B cell (primary cell): ENCODE measurements around the gene LCN10. TPM values are rescaled to one million over a fixed set of nuclear protein-coding genes. Genes with fewer than 3 reads are reported as not detected.
A peak's percentile ranks its signal among the peaks of the same experiment; 100 is the strongest.

Experiments used
- ATAC-seq: fragments of 200-7000 bp; cut with Tn5 transposase; one replicate; pipeline ENCODE4 v1.10.0; 2021; ENCODE audit warnings: low read depth, mild to moderate bottlenecking, moderate number of reproducible peaks, moderate library complexity
- CTCF ChIA-PET: fragments of 350-600 bp; sonication (Branson Sonifier 250); formaldehyde crosslinking; loops from one replicate; lab custom pipeline; 2021; ENCODE audit warnings: antibody characterized with exemption, inconsistent platforms; lab: Charles Lee
- POLR2A ChIA-PET: fragments of 350-600 bp; sonication (Branson Sonifier 250); formaldehyde crosslinking; loops from one replicate; lab custom pipeline; 2021; ENCODE audit warnings: antibody characterized with exemption; lab: Charles Lee
- DNase-seq: peaks from one replicate; pipeline ENCODE4 v3.0.0; 2013
- H2AFZ ChIP-seq: 2 replicates; pipeline ENCODE4 v1.6.1; 2012; ENCODE audit warnings: mild to moderate bottlenecking, low read depth, low read length; ENCODE audit not compliant: insufficient read depth, poor library complexity, severe bottlenecking
- H3K27ac ChIP-seq, 2 donors: 1 replicate in 1 of 2; 2 replicates in 1 of 2; pipeline ENCODE4 v1.5.1; 2012 to 2013; ENCODE audit warnings: low read length in 2 of 2, mild to moderate bottlenecking in 2 of 2, moderate library complexity in 1 of 2
- H3K27me3 ChIP-seq, 4 experiments: fragments of 200-600 bp in 1 of 4; sonication (generic) in 1 of 4; replicated peaks in 1 of 4; 1 replicate in 2 of 4; 2 replicates in 2 of 4; pipeline versions ENCODE4 v1.6.1 to v1.7.0; 2013 to 2016; ENCODE audit warnings: low read length in 3 of 4, mild to moderate bottlenecking in 2 of 4, mixed read lengths in 1 of 4, moderate library complexity in 1 of 4; ENCODE audit not compliant: insufficient read depth in 4 of 4, control insufficient read depth in 3 of 4; ENCODE audit errors: control extremely low read depth in 1 of 4
- H3K36me3 ChIP-seq, 2 experiments: replicated peaks in 1 of 2; 1 replicate in 1 of 2; 2 replicates in 1 of 2; pipeline versions ENCODE4 v1.6.1 to v1.7.1; 2013; ENCODE audit warnings: low read length in 1 of 2; ENCODE audit not compliant: insufficient read depth in 2 of 2, control insufficient read depth in 1 of 2; ENCODE audit errors: control extremely low read depth in 1 of 2, extremely low read depth in 1 of 2
- H3K4me1 ChIP-seq, 2 donors: fragments of 200-600 bp in 1 of 2; sonication (generic) in 1 of 2; 1 replicate in 1 of 2; 2 replicates in 1 of 2; pipeline versions ENCODE4 v1.5.1 to v1.6.1; 2013 to 2017; ENCODE audit warnings: low read length in 2 of 2; ENCODE audit not compliant: control insufficient read depth in 2 of 2, insufficient read depth in 2 of 2
- H3K4me2 ChIP-seq: replicated peaks from 2 replicates; pipeline ENCODE3; 2012; ENCODE audit warnings: mild to moderate bottlenecking, low read depth, low read length; ENCODE audit not compliant: poor library complexity, severe bottlenecking
- H3K4me3 ChIP-seq, 5 experiments: fragments of 200-600 bp in 1 of 5; sonication (generic) in 1 of 5; 1 replicate in 3 of 5; 2 replicates in 2 of 5; pipeline versions ENCODE4 v1.5.1 to v1.7.0; 2011 to 2016; ENCODE audit warnings: low read length in 4 of 5, mild to moderate bottlenecking in 4 of 5, low read depth in 2 of 5, control low read depth in 1 of 5, moderate library complexity in 1 of 5; ENCODE audit not compliant: insufficient read depth in 1 of 5; ENCODE audit errors: control extremely low read depth in 1 of 5, extremely low read depth in 1 of 5
- H3K79me2 ChIP-seq: fragments of 200-600 bp; sonication (generic); one replicate; pipeline ENCODE4 v1.6.0; 2016; ENCODE audit warnings: low read length; ENCODE audit not compliant: control insufficient read depth, insufficient read depth
- H3K9ac ChIP-seq: fragments of 200-600 bp; sonication (generic); 2 replicates; pipeline ENCODE4 v1.6.1; 2017; ENCODE audit warnings: mild to moderate bottlenecking, low read length, moderate library complexity
- H3K9me3 ChIP-seq, 3 donors: one replicate each; pipeline versions ENCODE4 v1.6.1 to v1.7.1; 2013; ENCODE audit warnings: low read length in 2 of 3; ENCODE audit not compliant: control insufficient read depth in 2 of 3, insufficient read depth in 1 of 3; ENCODE audit errors: control extremely low read depth in 1 of 3
- H4K20me1 ChIP-seq: 2 replicates; pipeline ENCODE4 v1.6.0; 2012; ENCODE audit warnings: mild to moderate bottlenecking, low read length; ENCODE audit not compliant: insufficient read depth, control insufficient read depth, poor library complexity, severe bottlenecking
- H3K27ac Mint-ChIP-seq: one replicate; pipeline ENCODE4 v1.8.0; 2021; ENCODE audit warnings: mixed read lengths
- H3K27me3 Mint-ChIP-seq: one replicate; pipeline ENCODE4 v1.8.0; 2021; ENCODE audit warnings: mixed read lengths
- H3K4me1 Mint-ChIP-seq: one replicate; pipeline ENCODE4 v1.8.0; 2021; ENCODE audit warnings: mixed read lengths
- H3K4me3 Mint-ChIP-seq: one replicate; pipeline ENCODE4 v1.8.0; 2021; ENCODE audit warnings: mixed read lengths
- H3K9me3 Mint-ChIP-seq: one replicate; pipeline ENCODE4 v1.8.0; 2022; ENCODE audit warnings: mixed read lengths; ENCODE audit not compliant: insufficient read depth
- CTCF ChIP-seq: fragments of 200-600 bp; IDR thresholded peaks from one replicate; pipeline ENCODE4 v1.8.0; 2022; ENCODE audit warnings: antibody characterized with exemption, mild to moderate bottlenecking
- EZH2 ChIP-seq: IDR thresholded peaks from 2 replicates; pipeline ENCODE4 v1.6.1; 2012; ENCODE audit warnings: borderline replicate concordance, low read depth, mild to moderate bottlenecking, moderate library complexity, low read length; ENCODE audit not compliant: insufficient read depth, poor library complexity, severe bottlenecking
- WGBS: methylation state at CpG from one replicate; pipeline ENCODE4 v1.1.5; 2013; ENCODE audit warnings: missing lambda C conversion rate; ENCODE audit not compliant: insufficient coverage; 5-methylcytosine and 5-hydroxymethylcytosine counted together
- intact Hi-C: fragments of 100-400 bp; cut with micrococcal nuclease; formaldehyde crosslinking; loops from one replicate; pipeline ENCODE4 v1.10.0; 2022
- polyA plus RNA-seq: library from polyadenylated mRNA; depleted of rRNA; stranded (reverse); fragments of >200 nt; gene quantifications from 2 replicates; pipeline ENCODE4 v1.2.3, GENCODE V29; 2012
- total RNA-seq, 2 donors: library from RNA; stranded (reverse); fragments of 120-200 nt in 1 of 2; gene quantifications; 1 replicate in 1 of 2; 2 replicates in 1 of 2; pipeline versions ENCODE4 v1.2.3 to v1.2.4, GENCODE V29; 2013 to 2022

Gene LCN10
- total and polyA plus RNA-seq, 2 donors (not counting 1 experiment from before 2014, with no cell fraction given) = 76.3 to 93.0 TPM

GRCh38 chr9:136763649-136764035 lies 20.9 kb upstream of the LCN10 start:
- CTCF ChIA-PET = interaction anchor here (1.0 to 1.3 kb wide), 2 partner anchors 63 to 272 kb away, joined by 3 to 6 read pairs; no protein-coding TSS in a partner anchor
- peaks cover 41 to 81% of the 10 kb centered on the region in 2 donors for H3K4me1 ChIP-seq
- peaks cover 3% of the 10 kb centered on the region for H3K79me2 ChIP-seq
- no peak overlapping the region for H3K9ac ChIP-seq
- DNase-seq (no peak), ATAC-seq (no peak)
- no peak overlapping the region for H3K27ac ChIP-seq
- H3K27ac Mint-ChIP-seq = peak overlapping the region; percentile 20
- intact Hi-C loops = no loop called here
- H3K36me3 ChIP-seq = no peaks in the 10 kb centered on the region
- no peaks in the 10 kb centered on the region for H4K20me1 ChIP-seq
- TF ChIP-seq CTCF (no peak), EZH2 (no peak)
- H3K9me3 Mint-ChIP-seq = no peaks in the 10 kb centered on the region
- no peaks in the 10 kb centered on the region for H3K9me3 ChIP-seq
- WGBS = 90% methylated on average over 14 of the region's 14 CpGs
- POLR2A ChIA-PET = interaction anchor here (0.6 to 1.5 kb wide), 3 partner anchors 22 to 271 kb away, joined by 3 to 4 read pairs (median 3); no protein-coding TSS in a partner anchor
- no peak overlapping the region for H3K4me3 Mint-ChIP-seq
- no peak overlapping the region for H2AFZ ChIP-seq
- no peak overlapping the region for H3K4me2 ChIP-seq
- peaks cover 52% of the 10 kb centered on the region for H3K4me1 Mint-ChIP-seq
- peaks cover 0 to 3% (median 2%) of the 10 kb centered on the region in 4 experiments for H3K27me3 ChIP-seq
- H3K27me3 Mint-ChIP-seq = no peaks in the 10 kb centered on the region
- H3K4me3 ChIP-seq = no peak overlapping the region

- Mint-ChIP-seq H3K27ac (no peak overlapping the region), H3K4me1 (peaks cover 55% of the 10 kb centered on the region), H3K9me3 (no peaks in the 10 kb centered on the region), H3K4me3 (no peak overlapping the region), H3K27me3 (no peaks in the 10 kb centered on the region)
- Histone ChIP-seq H3K79me2 (peaks cover 3% of the 10 kb centered on the region), H3K27me3 (peaks cover 0 to 3% (median 2%) of the 10 kb centered on the region in 4 experiments), H3K4me2 (peak overlapping the region; percentile 25), H3K27ac (no peak overlapping the region), H2AFZ (no peak overlapping the region), H3K9ac (no peak overlapping the region), H4K20me1 (no peaks in the 10 kb centered on the region), H3K4me1 (peaks cover 46 to 83% of the 10 kb centered on the region in 2 donors), H3K36me3 (no peaks in the 10 kb centered on the region), H3K4me3 (no peak overlapping the region), H3K9me3 (peaks cover 0 to 3% (median 0%) of the 10 kb centered on the region in 3 donors)
- WGBS = 30% methylated on average over 20 of the region's 37 CpGs
- no peak for TF ChIP-seq CTCF
- TF ChIP-seq EZH2 = no peak
- CTCF ChIA-PET = interaction anchor here (1.3 kb wide), 1 partner anchor 272 kb away, joined by 6 read pairs; no protein-coding TSS in a partner anchor
- intact Hi-C loops = no loop called here
- ATAC-seq (peak; percentile 6), DNase-seq (peak; percentile 66)
- POLR2A ChIA-PET = interaction anchor here (0.6 to 1.5 kb wide), 7 partner anchors 11 to 366 kb away, joined by 3 to 5 read pairs (median 3); no protein-coding TSS in a partner anchor
Measured at GRCh38 chr9:136762915-136763648, 20.3 kb upstream of the LCN10 start.
